HFF-Myc (cell line): ENCODE data around the gene AURKAIP1.

Experiments
- DNase-seq: peaks from one replicate; pipeline ENCODE4 v3.0.0-alpha.2; 2011; ENCODE audit warnings: low read depth; ENCODE audit errors: extremely low read depth
- H3K4me3 ChIP-seq: replicated peaks from 2 replicates; pipeline ENCODE4 v1.5.1; 2011; ENCODE audit warnings: low read depth, mild to moderate bottlenecking, control low read depth, low read length
- CTCF ChIP-seq: IDR thresholded peaks from 2 replicates; pipeline ENCODE4 v1.5.1; 2012; ENCODE audit warnings: mild to moderate bottlenecking, low read depth, low read length, control low read depth; ENCODE audit errors: missing control alignments

Gene AURKAIP1

GRCh38 chr1:1374929-1375662 is at the start of gene AURKAIP1:
AURKAIP1 (minus strand) TSS chr1:1375207; CDS start chr1:1374756, 451 bp downstream.
- peak; percentile 99 for DNase-seq
- H3K4me3 ChIP-seq = peak within 1 kb of the TSS; percentile 98
- TF ChIP-seq CTCF = peak; percentile 27

GRCh38 chr1:1424707-1425106 is 49.7 kb upstream of the AURKAIP1 start:
- no peak for TF ChIP-seq CTCF
- DNase-seq = no peak
- no peak overlapping the region for H3K4me3 ChIP-seq

- DNase-seq = no peak
- TF ChIP-seq CTCF = no peak
- no peak overlapping the region for H3K4me3 ChIP-seq
Observed at GRCh38 chr1:1423245-1423597, 48.2 kb upstream of the AURKAIP1 start.

- no peak overlapping the region for H3K4me3 ChIP-seq
- DNase-seq = no peak
Observed at GRCh38 chr1:1422465-1423244, 47.6 kb upstream of the AURKAIP1 start.

GRCh38 chr1:1421907-1422464 is 47.0 kb upstream of the AURKAIP1 start:
- no peak overlapping the region for H3K4me3 ChIP-seq
- DNase-seq = no peak
- TF ChIP-seq CTCF = no peak

More at GRCh38 chr1:1422465-1423244, 47.6 kb upstream of the AURKAIP1 start:
- no peak for TF ChIP-seq CTCF

- DNase-seq = no peak
- H3K4me3 ChIP-seq = no peak within 1 kb of the TSS
- TF ChIP-seq CTCF = no peak
Observed at GRCh38 chr1:1421147-1421906, 46.3 kb upstream of the AURKAIP1 start, which contains the start of gene ANKRD65. ANKRD65 (minus strand) TSS chr1:1421276; CDS start chr1:1421005, 271 bp downstream.
